Measurements from ENCODE around the gene KRT82. TPM values are rescaled to one million over a fixed set of nuclear protein-coding genes. Genes with fewer than 3 reads are reported as not detected.
"Not testable (repeated sequence)": the region's sequence is repeated elsewhere in the genome, so short reads cannot be mapped to it uniquely, and the experiment has no call there.

KRT82 gene
- total and polyA plus RNA-seq, 2 experiments from 2014 or later: not detected

DNA sequence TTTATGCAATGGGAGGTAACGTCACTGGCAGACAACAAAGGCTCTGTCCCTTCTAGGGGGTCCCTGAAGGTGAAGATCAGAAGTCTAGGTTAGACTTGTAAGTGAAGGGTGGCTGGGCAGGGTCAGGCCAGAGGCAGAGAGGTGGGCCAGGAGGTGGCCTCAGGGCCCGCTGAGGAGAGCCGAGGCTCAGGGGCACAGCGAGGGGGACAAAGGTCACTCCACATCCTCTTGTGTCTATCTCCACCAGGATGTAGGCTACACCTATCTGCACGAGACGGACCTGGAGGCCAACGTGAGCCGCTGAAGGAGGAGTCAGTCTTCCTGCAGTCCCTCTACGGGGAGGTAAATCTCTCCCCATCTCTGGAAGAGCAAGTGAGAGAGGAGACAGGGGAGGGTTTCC is 59.1 kb downstream of the KRT82 start:
- Mint-ChIP-seq H3K4me3 (no peak overlapping the region), H3K27me3 (ENCODE audit: insufficient read depth, low read depth, poor library complexity) (peaks cover 9% of the 10 kb centered on the region), H3K9me3 (no peaks in the 10 kb centered on the region), H3K27ac (no peak overlapping the region; the same call in 1 of the 2 replicates), H3K36me3 (ENCODE audit: low read depth) (no peaks in the 10 kb centered on the region), H3K4me1 (no peaks in the 10 kb centered on the region)
- H3K4me3 ChIP-seq: no peak overlapping the region
- no peak overlapping the region for H2AFZ ChIP-seq
- H3K36me3 ChIP-seq (ENCODE audit: insufficient read depth): no peaks in the 10 kb centered on the region
- no peaks in the 10 kb centered on the region for H3F3A ChIP-seq (replicated peaks; ENCODE audit: low read depth)
- no peaks in the 10 kb centered on the region for H3K79me2 ChIP-seq (replicated peaks; ENCODE audit: insufficient read depth)
- no peaks in the 10 kb centered on the region for H3K9me2 ChIP-seq (ENCODE audit: insufficient read depth)
- TF ChIP-seq, protein P1, sequence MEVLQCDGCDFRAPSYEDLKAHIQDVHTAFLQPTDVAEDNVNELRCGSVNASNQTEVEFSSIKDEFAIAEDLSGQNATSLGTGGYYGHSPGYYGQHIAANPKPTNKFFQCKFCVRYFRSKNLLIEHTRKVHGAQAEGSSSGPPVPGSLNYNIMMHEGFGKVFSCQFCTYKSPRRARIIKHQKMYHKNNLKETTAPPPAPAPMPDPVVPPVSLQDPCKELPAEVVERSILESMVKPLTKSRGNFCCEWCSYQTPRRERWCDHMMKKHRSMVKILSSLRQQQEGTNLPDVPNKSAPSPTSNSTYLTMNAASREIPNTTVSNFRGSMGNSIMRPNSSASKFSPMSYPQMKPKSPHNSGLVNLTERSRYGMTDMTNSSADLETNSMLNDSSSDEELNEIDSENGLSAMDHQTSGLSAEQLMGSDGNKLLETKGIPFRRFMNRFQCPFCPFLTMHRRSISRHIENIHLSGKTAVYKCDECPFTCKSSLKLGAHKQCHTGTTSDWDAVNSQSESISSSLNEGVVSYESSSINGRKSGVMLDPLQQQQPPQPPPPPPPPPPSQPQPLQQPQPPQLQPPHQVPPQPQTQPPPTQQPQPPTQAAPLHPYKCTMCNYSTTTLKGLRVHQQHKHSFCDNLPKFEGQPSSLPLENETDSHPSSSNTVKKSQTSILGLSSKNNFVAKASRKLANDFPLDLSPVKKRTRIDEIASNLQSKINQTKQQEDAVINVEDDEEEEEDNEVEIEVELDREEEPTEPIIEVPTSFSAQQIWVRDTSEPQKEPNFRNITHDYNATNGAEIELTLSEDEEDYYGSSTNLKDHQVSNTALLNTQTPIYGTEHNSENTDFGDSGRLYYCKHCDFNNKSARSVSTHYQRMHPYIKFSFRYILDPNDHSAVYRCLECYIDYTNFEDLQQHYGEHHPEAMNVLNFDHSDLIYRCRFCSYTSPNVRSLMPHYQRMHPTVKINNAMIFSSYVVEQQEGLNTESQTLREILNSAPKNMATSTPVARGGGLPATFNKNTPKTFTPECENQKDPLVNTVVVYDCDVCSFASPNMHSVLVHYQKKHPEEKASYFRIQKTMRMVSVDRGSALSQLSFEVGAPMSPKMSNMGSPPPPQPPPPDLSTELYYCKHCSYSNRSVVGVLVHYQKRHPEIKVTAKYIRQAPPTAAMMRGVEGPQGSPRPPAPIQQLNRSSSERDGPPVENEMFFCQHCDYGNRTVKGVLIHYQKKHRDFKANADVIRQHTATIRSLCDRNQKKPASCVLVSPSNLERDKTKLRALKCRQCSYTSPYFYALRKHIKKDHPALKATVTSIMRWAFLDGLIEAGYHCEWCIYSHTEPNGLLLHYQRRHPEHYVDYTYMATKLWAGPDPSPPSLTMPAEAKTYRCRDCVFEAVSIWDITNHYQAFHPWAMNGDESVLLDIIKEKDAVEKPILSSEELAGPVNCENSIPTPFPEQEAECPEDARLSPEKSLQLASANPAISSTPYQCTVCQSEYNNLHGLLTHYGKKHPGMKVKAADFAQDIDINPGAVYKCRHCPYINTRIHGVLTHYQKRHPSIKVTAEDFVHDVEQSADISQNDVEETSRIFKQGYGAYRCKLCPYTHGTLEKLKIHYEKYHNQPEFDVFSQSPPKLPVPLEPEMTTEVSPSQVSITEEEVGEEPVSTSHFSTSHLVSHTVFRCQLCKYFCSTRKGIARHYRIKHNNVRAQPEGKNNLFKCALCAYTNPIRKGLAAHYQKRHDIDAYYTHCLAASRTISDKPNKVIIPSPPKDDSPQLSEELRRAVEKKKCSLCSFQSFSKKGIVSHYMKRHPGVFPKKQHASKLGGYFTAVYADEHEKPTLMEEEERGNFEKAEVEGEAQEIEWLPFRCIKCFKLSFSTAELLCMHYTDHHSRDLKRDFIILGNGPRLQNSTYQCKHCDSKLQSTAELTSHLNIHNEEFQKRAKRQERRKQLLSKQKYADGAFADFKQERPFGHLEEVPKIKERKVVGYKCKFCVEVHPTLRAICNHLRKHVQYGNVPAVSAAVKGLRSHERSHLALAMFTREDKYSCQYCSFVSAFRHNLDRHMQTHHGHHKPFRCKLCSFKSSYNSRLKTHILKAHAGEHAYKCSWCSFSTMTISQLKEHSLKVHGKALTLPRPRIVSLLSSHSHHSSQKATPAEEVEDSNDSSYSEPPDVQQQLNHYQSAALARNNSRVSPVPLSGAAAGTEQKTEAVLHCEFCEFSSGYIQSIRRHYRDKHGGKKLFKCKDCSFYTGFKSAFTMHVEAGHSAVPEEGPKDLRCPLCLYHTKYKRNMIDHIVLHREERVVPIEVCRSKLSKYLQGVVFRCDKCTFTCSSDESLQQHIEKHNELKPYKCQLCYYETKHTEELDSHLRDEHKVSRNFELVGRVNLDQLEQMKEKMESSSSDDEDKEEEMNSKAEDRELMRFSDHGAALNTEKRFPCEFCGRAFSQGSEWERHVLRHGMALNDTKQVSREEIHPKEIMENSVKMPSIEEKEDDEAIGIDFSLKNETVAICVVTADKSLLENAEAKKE (CRISPR knock-in tag; IDR thresholded peaks at IDR 0.05): no peak
- DNase-seq (ENCODE audit: low spot score) (no peak), ATAC-seq (no peak)
- no peak overlapping the region for H3K4me2 ChIP-seq
- H3K4me1 ChIP-seq (ENCODE audit: insufficient read depth): no peaks in the 10 kb centered on the region
- no peak overlapping the region for H3K27ac ChIP-seq (ENCODE audit: low read depth)
- H3K27me3 ChIP-seq (ENCODE audit: insufficient read depth): no peaks in the 10 kb centered on the region
- no peaks in the 10 kb centered on the region; the same call in 1 of the 2 replicates for H4K20me1 ChIP-seq (replicated peaks; ENCODE audit: insufficient read depth)

DNA sequence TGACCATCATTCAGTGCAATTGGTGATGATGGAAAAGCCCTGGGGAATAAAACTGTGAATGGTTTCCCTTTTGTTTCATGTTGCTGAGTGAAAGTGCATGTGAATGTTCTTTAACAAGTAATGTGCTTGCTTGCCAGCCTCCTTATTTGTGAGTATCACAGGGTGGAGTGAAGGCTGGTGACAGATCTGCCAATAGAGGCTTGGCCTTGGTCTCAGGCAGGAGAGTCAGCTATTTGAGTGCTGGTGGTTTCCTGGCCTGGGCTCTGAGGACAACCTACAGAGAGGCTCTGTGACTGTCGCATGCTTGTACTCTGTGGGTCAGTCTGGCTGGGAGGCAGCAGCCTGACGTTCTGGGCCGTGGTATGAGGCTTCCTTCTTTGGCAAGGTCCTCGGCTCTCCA is 59.5 kb downstream of the KRT82 start:
- peaks cover 9% of the 10 kb centered on the region for H3K27me3 Mint-ChIP-seq (ENCODE audit: insufficient read depth, low read depth, poor library complexity)
- Histone ChIP-seq H3K27ac (ENCODE audit: low read depth) (no peak overlapping the region), H3K9me2 (ENCODE audit: insufficient read depth) (no peaks in the 10 kb centered on the region), H4K20me1 (replicated peaks; ENCODE audit: insufficient read depth) (no peaks in the 10 kb centered on the region; the same call in 1 of the 2 replicates), H2AFZ (no peak overlapping the region), H3K79me2 (replicated peaks; ENCODE audit: insufficient read depth) (no peaks in the 10 kb centered on the region), H3K36me3 (ENCODE audit: insufficient read depth) (no peaks in the 10 kb centered on the region), H3K4me1 (ENCODE audit: insufficient read depth) (no peaks in the 10 kb centered on the region), H3K4me3 (no peak overlapping the region), H3K27me3 (ENCODE audit: insufficient read depth) (no peaks in the 10 kb centered on the region), H3F3A (replicated peaks; ENCODE audit: low read depth) (no peaks in the 10 kb centered on the region), H3K4me2 (no peak overlapping the region)
- ATAC-seq (no peak), DNase-seq (ENCODE audit: low spot score) (no peak)
- TF ChIP-seq, protein P2, sequence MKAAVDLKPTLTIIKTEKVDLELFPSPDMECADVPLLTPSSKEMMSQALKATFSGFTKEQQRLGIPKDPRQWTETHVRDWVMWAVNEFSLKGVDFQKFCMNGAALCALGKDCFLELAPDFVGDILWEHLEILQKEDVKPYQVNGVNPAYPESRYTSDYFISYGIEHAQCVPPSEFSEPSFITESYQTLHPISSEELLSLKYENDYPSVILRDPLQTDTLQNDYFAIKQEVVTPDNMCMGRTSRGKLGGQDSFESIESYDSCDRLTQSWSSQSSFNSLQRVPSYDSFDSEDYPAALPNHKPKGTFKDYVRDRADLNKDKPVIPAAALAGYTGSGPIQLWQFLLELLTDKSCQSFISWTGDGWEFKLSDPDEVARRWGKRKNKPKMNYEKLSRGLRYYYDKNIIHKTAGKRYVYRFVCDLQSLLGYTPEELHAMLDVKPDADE (IDR thresholded peaks at IDR 0.05): no peak
- TF ChIP-seq EZH2 (IDR thresholded peaks at IDR 0.05; ENCODE audit: low read depth, unreplicated experiment) (no peak), NANOG (IDR thresholded peaks at IDR 0.05; ENCODE audit: borderline replicate concordance) (no peak), STAT1 (IDR thresholded peaks at IDR 0.05; ENCODE audit: unreplicated experiment) (no peak)
- no peaks in the 10 kb centered on the region for H3K36me3 Mint-ChIP-seq (ENCODE audit: low read depth)
- H3K4me1 Mint-ChIP-seq: no peaks in the 10 kb centered on the region
- no peak overlapping the region for H3K4me3 Mint-ChIP-seq
- H3K9me3 Mint-ChIP-seq: no peaks in the 10 kb centered on the region
- H3K27ac Mint-ChIP-seq: no peak overlapping the region; the same call in 1 of the 2 replicates

DNA sequence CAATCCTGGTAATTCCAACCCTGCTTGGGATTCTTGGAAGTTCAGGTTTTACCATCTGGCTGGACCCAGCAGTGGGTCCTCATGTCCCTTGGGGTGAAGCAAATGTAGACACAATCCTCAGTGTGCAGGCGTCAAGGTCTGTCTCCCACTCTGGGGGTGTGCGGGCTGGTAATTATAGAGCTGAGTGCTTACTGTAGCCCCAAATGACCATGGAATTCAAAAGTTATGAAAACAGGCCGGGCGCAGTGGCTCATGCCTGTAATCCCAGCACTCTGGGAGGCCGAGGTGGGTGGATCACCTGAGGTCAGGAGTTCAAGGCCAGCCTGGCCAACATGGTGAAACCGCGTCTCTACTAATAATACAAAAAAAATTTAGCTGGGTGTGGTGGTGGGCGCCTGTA is 61.1 kb downstream of the KRT82 start:
- H3K4me1 ChIP-seq (ENCODE audit: insufficient read depth); H3K4me3 Mint-ChIP-seq; H3K27me3 ChIP-seq (ENCODE audit: insufficient read depth); H3K79me2 ChIP-seq (replicated peaks; ENCODE audit: insufficient read depth); H2AFZ ChIP-seq; H3K9me2 ChIP-seq (ENCODE audit: insufficient read depth); H3K27ac ChIP-seq (ENCODE audit: low read depth); DNase-seq (ENCODE audit: low spot score); H3K4me3 ChIP-seq; H3K27ac Mint-ChIP-seq; H3F3A ChIP-seq (replicated peaks; ENCODE audit: low read depth); H3K4me1 Mint-ChIP-seq; H3K9me3 Mint-ChIP-seq; H4K20me1 ChIP-seq (replicated peaks; ENCODE audit: insufficient read depth); ATAC-seq; H3K36me3 ChIP-seq (ENCODE audit: insufficient read depth); H3K4me2 ChIP-seq; H3K36me3 Mint-ChIP-seq (ENCODE audit: low read depth): not testable (repeated sequence)
- H3K27me3 Mint-ChIP-seq (ENCODE audit: insufficient read depth, low read depth, poor library complexity): peaks cover 11% of the 10 kb centered on the region
